Thymus (tissue), 11 donors: ENCODE data around the gene SPOCK1. TPM values are rescaled to one million over a fixed set of nuclear protein-coding genes. Genes with fewer than 3 reads are reported as not detected.

ENCODE experiments used
- DNase-seq, 9 donors: peaks; one replicate each; pipeline ENCODE4 v3.0.0-alpha.2; 2013; ENCODE audit warnings: low spot score in 9 of 9, low read depth in 6 of 9, missing footprints in 1 of 9
- H3K27ac ChIP-seq, 2 donors: one replicate each; pipeline ENCODE4 v1.5.1; 2013; ENCODE audit warnings: control low read depth in 1 of 2, low read depth in 1 of 2, low read length in 1 of 2, mild to moderate bottlenecking in 1 of 2, moderate library complexity in 1 of 2
- H3K27me3 ChIP-seq, 2 donors: one replicate each; pipeline ENCODE4 v1.5.1; 2013; ENCODE audit warnings: low read length in 1 of 2; ENCODE audit not compliant: control insufficient read depth in 2 of 2, insufficient read depth in 1 of 2
- H3K36me3 ChIP-seq, 2 donors: one replicate each; pipeline ENCODE4 v1.5.1; 2013; ENCODE audit warnings: low read length in 1 of 2, mild to moderate bottlenecking in 1 of 2, moderate library complexity in 1 of 2; ENCODE audit not compliant: control insufficient read depth in 2 of 2, insufficient read depth in 2 of 2
- H3K4me1 ChIP-seq, 2 donors: one replicate each; pipeline ENCODE4 v1.5.1; 2013; ENCODE audit warnings: low read length in 2 of 2; ENCODE audit not compliant: control insufficient read depth in 2 of 2, insufficient read depth in 2 of 2
- H3K4me3 ChIP-seq, 2 donors: one replicate each; pipeline ENCODE4 v1.5.1; 2013; ENCODE audit warnings: low read length in 2 of 2, control low read depth in 1 of 2, mild to moderate bottlenecking in 1 of 2
- H3K9me3 ChIP-seq, 2 donors: one replicate each; pipeline ENCODE4 v1.5.1; 2013; ENCODE audit warnings: low read length in 1 of 2, mild to moderate bottlenecking in 1 of 2; ENCODE audit not compliant: control insufficient read depth in 2 of 2, insufficient read depth in 1 of 2
- WGBS: extraction: QIAGEN DNeasy Blood & Tissue Kit; methylation state at CpG from one replicate; pipeline ENCODE4 v1.1.7; 2013; 5-methylcytosine and 5-hydroxymethylcytosine counted together
- polyA plus RNA-seq: library from polyadenylated mRNA; stranded (reverse); fragments of 200-250 nt; gene quantifications from one replicate; pipeline ENCODE4 v1.2.3, GENCODE V29; 2013
- total RNA-seq: library from RNA; stranded (reverse); fragments of 120-200 nt; gene quantifications from one replicate; pipeline ENCODE4 v1.2.4, GENCODE V29; 2013
- donor health status: healthy.

Gene SPOCK1
- total and polyA plus RNA-seq, 2 donors = 3.7 to 8.6 TPM

- H3K27ac ChIP-seq = no peak overlapping the region
- no peaks in the 10 kb centered on the region for H3K9me3 ChIP-seq
- 98% methylated on average over 5 of the region's 5 CpGs for WGBS
- DNase-seq = no peak
- H3K4me3 ChIP-seq = no peak overlapping the region
- H3K36me3 ChIP-seq = no peaks in the 10 kb centered on the region
- no peaks in the 10 kb centered on the region for H3K4me1 ChIP-seq
- no peaks in the 10 kb centered on the region for H3K27me3 ChIP-seq
Observed at GRCh38 chr5:137303509-137303908, 195.6 kb downstream of the SPOCK1 start.

- no peak for DNase-seq
- WGBS = 91% methylated on average over 4 of the region's 4 CpGs
- no peak overlapping the region for H3K27ac ChIP-seq
Observed at GRCh38 chr5:137300411-137301240, 198.5 kb downstream of the SPOCK1 start.

GRCh38 chr5:137296213-137296781 lies 202.8 kb downstream of the SPOCK1 start:
- Histone ChIP-seq H3K9me3 (no peaks in the 10 kb centered on the region), H3K36me3 (no peaks in the 10 kb centered on the region), H3K4me3 (no peak overlapping the region), H3K4me1 (no peaks in the 10 kb centered on the region), H3K27ac (no peak overlapping the region), H3K27me3 (no peaks in the 10 kb centered on the region)
- DNase-seq = peak in 2 of 9 donors; percentile 1 to 10
- WGBS = 91% methylated on average over 12 of the region's 12 CpGs

More at GRCh38 chr5:137300411-137301240, 198.5 kb downstream of the SPOCK1 start:
- Histone ChIP-seq H3K27me3 (no peaks in the 10 kb centered on the region), H3K36me3 (no peaks in the 10 kb centered on the region), H3K9me3 (no peaks in the 10 kb centered on the region), H3K4me1 (no peaks in the 10 kb centered on the region), H3K4me3 (no peak overlapping the region)

GRCh38 chr5:137294604-137295003 lies 204.5 kb downstream of the SPOCK1 start:
- no peak overlapping the region for H3K4me3 ChIP-seq
- DNase-seq = no peak
- H3K27ac ChIP-seq = no peak overlapping the region
- WGBS = 80% methylated on average over 1 of the region's 1 CpG
- H3K4me1 ChIP-seq = no peaks in the 10 kb centered on the region
- H3K9me3 ChIP-seq = no peaks in the 10 kb centered on the region
- H3K36me3 ChIP-seq = no peaks in the 10 kb centered on the region
- no peaks in the 10 kb centered on the region for H3K27me3 ChIP-seq

- no peaks in the 10 kb centered on the region for H3K27me3 ChIP-seq
- H3K27ac ChIP-seq = no peak overlapping the region
- WGBS = 86% methylated on average over 8 of the region's 8 CpGs
- H3K36me3 ChIP-seq = no peaks in the 10 kb centered on the region
- DNase-seq = no peak
- H3K4me1 ChIP-seq = no peaks in the 10 kb centered on the region
- H3K9me3 ChIP-seq = no peaks in the 10 kb centered on the region
- no peak overlapping the region for H3K4me3 ChIP-seq
Observed at GRCh38 chr5:137292461-137293027, 206.6 kb downstream of the SPOCK1 start.

GRCh38 chr5:137291436-137291835 lies 207.7 kb downstream of the SPOCK1 start:
- 42% methylated on average over 2 of the region's 2 CpGs for WGBS
- Histone ChIP-seq H3K36me3 (no peaks in the 10 kb centered on the region), H3K4me1 (no peaks in the 10 kb centered on the region), H3K27me3 (no peaks in the 10 kb centered on the region), H3K4me3 (no peak overlapping the region), H3K27ac (no peak overlapping the region), H3K9me3 (no peaks in the 10 kb centered on the region)
- no peak for DNase-seq

- no peaks in the 10 kb centered on the region for H3K36me3 ChIP-seq
- no peak overlapping the region for H3K27ac ChIP-seq
- no peaks in the 10 kb centered on the region for H3K4me1 ChIP-seq
- WGBS = 75% methylated on average over 1 of the region's 1 CpG
- no peak for DNase-seq
- H3K27me3 ChIP-seq = no peaks in the 10 kb centered on the region
- no peak overlapping the region for H3K4me3 ChIP-seq
- H3K9me3 ChIP-seq = no peaks in the 10 kb centered on the region
Observed at GRCh38 chr5:137291031-137291430, 208.1 kb downstream of the SPOCK1 start.

GRCh38 chr5:137290373-137290772 lies 208.8 kb downstream of the SPOCK1 start:
- H3K9me3 ChIP-seq = no peaks in the 10 kb centered on the region
- H3K4me3 ChIP-seq = no peak overlapping the region
- H3K36me3 ChIP-seq = no peaks in the 10 kb centered on the region
- no peak overlapping the region for H3K27ac ChIP-seq
- WGBS = 95% methylated on average over 3 of the region's 3 CpGs
- DNase-seq = no peak
- no peaks in the 10 kb centered on the region for H3K4me1 ChIP-seq
- H3K27me3 ChIP-seq = no peaks in the 10 kb centered on the region

- DNase-seq = no peak
- no peaks in the 10 kb centered on the region for H3K4me1 ChIP-seq
- H3K4me3 ChIP-seq = no peak overlapping the region
- no peaks in the 10 kb centered on the region for H3K9me3 ChIP-seq
- H3K27ac ChIP-seq = no peak overlapping the region
- H3K27me3 ChIP-seq = no peaks in the 10 kb centered on the region
- WGBS = 88% methylated on average over 1 of the region's 1 CpG
- H3K36me3 ChIP-seq = no peaks in the 10 kb centered on the region
Observed at GRCh38 chr5:137289856-137290255, 209.3 kb downstream of the SPOCK1 start.
